Measurements from ENCODE around the gene MAP3K20.
A peak's percentile ranks its signal among the peaks of the same experiment; 100 is the strongest.
"Not testable (repeated sequence)": the region's sequence is repeated elsewhere in the genome, so short reads cannot be mapped to it uniquely, and the experiment has no call there.

MAP3K20 gene

GRCh38 chr2:173037245-173038120 lies 38.2 kb upstream of the MAP3K20 start:
- Histone ChIP-seq H3K27ac (ENCODE audit: low read depth, low read length) (no peak overlapping the region), H3K36me3 (ENCODE audit: control insufficient read depth in 5 of 5, insufficient read depth in 5 of 5, low read length in 5 of 5) (no peaks in the 10 kb centered on the region), H3K9ac (ENCODE audit: low read length in 5 of 5) (no peak overlapping the region), H3K9me3 (ENCODE audit: control insufficient read depth in 5 of 5, low read length in 5 of 5) (no peaks in the 10 kb centered on the region), H3K27me3 (ENCODE audit: control insufficient read depth in 5 of 5, insufficient read depth in 4 of 5, low read length in 5 of 5) (no peaks in the 10 kb centered on the region), H3K4me1 (ENCODE audit: control insufficient read depth in 5 of 5, insufficient read depth in 5 of 5, low read length in 5 of 5) (peaks cover 0 to 8% (median 0%) of the 10 kb centered on the region in 5 donors), H3K4me3 (ENCODE audit: low read depth in 1 of 5, low read length in 5 of 5) (no peak overlapping the region)

GRCh38 chr2:173038257-173038656 lies 37.4 kb upstream of the MAP3K20 start:
- not testable (repeated sequence) for H3K36me3 ChIP-seq (ENCODE audit: control insufficient read depth in 5 of 5, insufficient read depth in 5 of 5, low read length in 5 of 5); H3K27ac ChIP-seq (ENCODE audit: low read depth, low read length)

GRCh38 chr2:173040729-173041128 lies 34.9 kb upstream of the MAP3K20 start:
- no peak overlapping the region for H3K4me3 ChIP-seq (ENCODE audit: low read depth in 1 of 5, low read length in 5 of 5)
- no peak overlapping the region for H3K27ac ChIP-seq (ENCODE audit: low read depth, low read length)

More at GRCh38 chr2:173038257-173038656, 37.4 kb upstream of the MAP3K20 start:
- H3K9ac ChIP-seq (ENCODE audit: low read length in 5 of 5); H3K4me3 ChIP-seq (ENCODE audit: low read depth in 1 of 5, low read length in 5 of 5); H3K4me1 ChIP-seq (ENCODE audit: control insufficient read depth in 5 of 5, insufficient read depth in 5 of 5, low read length in 5 of 5); H3K27me3 ChIP-seq (ENCODE audit: control insufficient read depth in 5 of 5, insufficient read depth in 4 of 5, low read length in 5 of 5); H3K9me3 ChIP-seq (ENCODE audit: control insufficient read depth in 5 of 5, low read length in 5 of 5): not testable (repeated sequence)

GRCh38 chr2:173043476-173043875 lies 32.2 kb upstream of the MAP3K20 start:
- H3K4me3 ChIP-seq (ENCODE audit: low read depth in 1 of 5, low read length in 5 of 5), result no peak overlapping the region
- peaks cover 0 to 4% (median 0%) of the 10 kb centered on the region in 5 donors for H3K4me1 ChIP-seq (ENCODE audit: control insufficient read depth in 5 of 5, insufficient read depth in 5 of 5, low read length in 5 of 5)
- H3K9me3 ChIP-seq (ENCODE audit: control insufficient read depth in 5 of 5, low read length in 5 of 5), result no peaks in the 10 kb centered on the region
- H3K27ac ChIP-seq (ENCODE audit: low read depth, low read length), result no peak overlapping the region
- no peaks in the 10 kb centered on the region for H3K27me3 ChIP-seq (ENCODE audit: control insufficient read depth in 5 of 5, insufficient read depth in 4 of 5, low read length in 5 of 5)
- no peak overlapping the region for H3K9ac ChIP-seq (ENCODE audit: low read length in 5 of 5)
- no peaks in the 10 kb centered on the region for H3K36me3 ChIP-seq (ENCODE audit: control insufficient read depth in 5 of 5, insufficient read depth in 5 of 5, low read length in 5 of 5)

More at GRCh38 chr2:173040729-173041128, 34.9 kb upstream of the MAP3K20 start:
- H3K27me3 ChIP-seq (ENCODE audit: control insufficient read depth in 5 of 5, insufficient read depth in 4 of 5, low read length in 5 of 5), result no peaks in the 10 kb centered on the region
- no peak overlapping the region for H3K9ac ChIP-seq (ENCODE audit: low read length in 5 of 5)
- H3K36me3 ChIP-seq (ENCODE audit: control insufficient read depth in 5 of 5, insufficient read depth in 5 of 5, low read length in 5 of 5), result no peaks in the 10 kb centered on the region
- peaks cover 0 to 8% (median 0%) of the 10 kb centered on the region in 5 donors for H3K4me1 ChIP-seq (ENCODE audit: control insufficient read depth in 5 of 5, insufficient read depth in 5 of 5, low read length in 5 of 5)
- no peaks in the 10 kb centered on the region for H3K9me3 ChIP-seq (ENCODE audit: control insufficient read depth in 5 of 5, low read length in 5 of 5)

GRCh38 chr2:173043897-173044519 lies 31.6 kb upstream of the MAP3K20 start:
- H3K9ac ChIP-seq (ENCODE audit: low read length in 5 of 5), result no peak overlapping the region
- no peaks in the 10 kb centered on the region for H3K9me3 ChIP-seq (ENCODE audit: control insufficient read depth in 5 of 5, low read length in 5 of 5)
- no peaks in the 10 kb centered on the region for H3K27me3 ChIP-seq (ENCODE audit: control insufficient read depth in 5 of 5, insufficient read depth in 4 of 5, low read length in 5 of 5)
- no peak overlapping the region for H3K27ac ChIP-seq (ENCODE audit: low read depth, low read length)
- H3K4me1 ChIP-seq (ENCODE audit: control insufficient read depth in 5 of 5, insufficient read depth in 5 of 5, low read length in 5 of 5), result peaks cover 0 to 6% (median 0%) of the 10 kb centered on the region in 5 donors
- H3K4me3 ChIP-seq (ENCODE audit: low read depth in 1 of 5, low read length in 5 of 5), result no peak overlapping the region
- no peaks in the 10 kb centered on the region for H3K36me3 ChIP-seq (ENCODE audit: control insufficient read depth in 5 of 5, insufficient read depth in 5 of 5, low read length in 5 of 5)

- H3K9ac ChIP-seq (ENCODE audit: low read length in 5 of 5), result no peak overlapping the region
- no peaks in the 10 kb centered on the region for H3K9me3 ChIP-seq (ENCODE audit: control insufficient read depth in 5 of 5, low read length in 5 of 5)
- no peaks in the 10 kb centered on the region for H3K27me3 ChIP-seq (ENCODE audit: control insufficient read depth in 5 of 5, insufficient read depth in 4 of 5, low read length in 5 of 5)
- H3K4me1 ChIP-seq (ENCODE audit: control insufficient read depth in 5 of 5, insufficient read depth in 5 of 5, low read length in 5 of 5), result peaks cover 0 to 11% (median 3%) of the 10 kb centered on the region in 5 donors
- no peak overlapping the region for H3K4me3 ChIP-seq (ENCODE audit: low read depth in 1 of 5, low read length in 5 of 5)
- H3K36me3 ChIP-seq (ENCODE audit: control insufficient read depth in 5 of 5, insufficient read depth in 5 of 5, low read length in 5 of 5), result no peaks in the 10 kb centered on the region
- no peak overlapping the region for H3K27ac ChIP-seq (ENCODE audit: low read depth, low read length)
Observed at GRCh38 chr2:173044686-173045085, 31.0 kb upstream of the MAP3K20 start.

- H3K4me3 ChIP-seq (ENCODE audit: low read depth in 1 of 5, low read length in 5 of 5), result no peak overlapping the region
- H3K27me3 ChIP-seq (ENCODE audit: control insufficient read depth in 5 of 5, insufficient read depth in 4 of 5, low read length in 5 of 5), result no peaks in the 10 kb centered on the region
- H3K4me1 ChIP-seq (ENCODE audit: control insufficient read depth in 5 of 5, insufficient read depth in 5 of 5, low read length in 5 of 5), result peaks cover 0 to 14% (median 8%) of the 10 kb centered on the region in 5 donors
- H3K27ac ChIP-seq (ENCODE audit: low read depth, low read length), result no peak overlapping the region
- no peaks in the 10 kb centered on the region for H3K36me3 ChIP-seq (ENCODE audit: control insufficient read depth in 5 of 5, insufficient read depth in 5 of 5, low read length in 5 of 5)
- no peaks in the 10 kb centered on the region for H3K9me3 ChIP-seq (ENCODE audit: control insufficient read depth in 5 of 5, low read length in 5 of 5)
- no peak overlapping the region for H3K9ac ChIP-seq (ENCODE audit: low read length in 5 of 5)
Observed at GRCh38 chr2:173045181-173045580, 30.5 kb upstream of the MAP3K20 start.

- no peak overlapping the region for H3K9ac ChIP-seq (ENCODE audit: low read length in 5 of 5)
- peaks cover 0 to 18% (median 11%) of the 10 kb centered on the region in 5 donors for H3K4me1 ChIP-seq (ENCODE audit: control insufficient read depth in 5 of 5, insufficient read depth in 5 of 5, low read length in 5 of 5)
- peak overlapping the region; percentile 66 for H3K27ac ChIP-seq (ENCODE audit: low read depth, low read length)
- H3K27me3 ChIP-seq (ENCODE audit: control insufficient read depth in 5 of 5, insufficient read depth in 4 of 5, low read length in 5 of 5), result no peaks in the 10 kb centered on the region
- H3K9me3 ChIP-seq (ENCODE audit: control insufficient read depth in 5 of 5, low read length in 5 of 5), result no peaks in the 10 kb centered on the region
- no peaks in the 10 kb centered on the region for H3K36me3 ChIP-seq (ENCODE audit: control insufficient read depth in 5 of 5, insufficient read depth in 5 of 5, low read length in 5 of 5)
- no peak overlapping the region for H3K4me3 ChIP-seq (ENCODE audit: low read depth in 1 of 5, low read length in 5 of 5)
Observed at GRCh38 chr2:173048522-173048896, 27.1 kb upstream of the MAP3K20 start.

GRCh38 chr2:173048897-173049661 lies 26.6 kb upstream of the MAP3K20 start:
- Histone ChIP-seq H3K27ac (ENCODE audit: low read depth, low read length) (peak overlapping the region; percentile 66), H3K4me3 (ENCODE audit: low read depth in 1 of 5, low read length in 5 of 5) (no peak overlapping the region), H3K27me3 (ENCODE audit: control insufficient read depth in 5 of 5, insufficient read depth in 4 of 5, low read length in 5 of 5) (no peaks in the 10 kb centered on the region), H3K9ac (ENCODE audit: low read length in 5 of 5) (no peak overlapping the region), H3K9me3 (ENCODE audit: control insufficient read depth in 5 of 5, low read length in 5 of 5) (no peaks in the 10 kb centered on the region), H3K36me3 (ENCODE audit: control insufficient read depth in 5 of 5, insufficient read depth in 5 of 5, low read length in 5 of 5) (no peaks in the 10 kb centered on the region), H3K4me1 (ENCODE audit: control insufficient read depth in 5 of 5, insufficient read depth in 5 of 5, low read length in 5 of 5) (peaks cover 0 to 22% (median 16%) of the 10 kb centered on the region in 5 donors)
